Measurements from ENCODE around the gene MACROD2.
"Not testable (repeated sequence)": the region's sequence is repeated elsewhere in the genome, so short reads cannot be mapped to it uniquely, and the experiment has no call there.

MACROD2 gene

DNA sequence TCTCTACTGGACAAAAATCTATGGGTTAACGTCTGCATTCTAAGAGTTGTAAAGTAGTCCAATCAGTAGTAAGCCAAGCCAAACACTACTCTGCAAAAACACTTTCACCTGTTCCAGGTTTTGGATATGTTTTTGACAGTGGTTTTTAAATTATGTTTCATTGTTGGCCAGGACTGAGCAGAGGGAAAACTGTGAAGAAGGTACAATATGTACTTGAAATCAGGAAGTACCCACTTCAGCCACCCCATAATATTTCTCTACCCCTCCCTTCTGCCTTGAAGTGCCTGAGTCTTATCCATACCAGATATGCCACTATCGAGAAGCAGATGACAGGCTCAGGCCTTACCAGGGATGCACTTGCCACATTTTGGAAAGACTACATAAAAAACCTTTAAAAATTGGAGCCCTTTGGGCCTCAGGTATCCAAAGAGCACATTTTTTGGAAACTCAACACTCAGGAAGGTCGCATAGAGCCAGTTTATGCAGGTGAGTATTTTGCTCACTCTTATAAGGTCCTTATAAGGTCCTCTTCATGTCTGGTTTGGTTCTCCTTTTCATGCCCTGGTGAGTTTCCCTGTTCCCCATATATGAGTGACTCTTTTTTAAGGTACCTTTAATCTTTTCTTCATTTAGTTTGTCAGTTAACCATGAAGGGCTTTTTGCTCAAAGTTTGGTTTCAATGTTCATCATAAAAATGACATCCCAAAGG, 1201.4 kb downstream of the MACROD2 start:
- in situ Hi-C loops (cut with HindIII; ENCODE audit: low sequenced_read_pairs): no loop called here
- no peak for DNase-seq (ENCODE audit: low read depth)
- no peak overlapping the region for H3K4me3 ChIP-seq (ENCODE audit: low read depth, low read length)
- no peak for TF ChIP-seq CTCF (IDR thresholded peaks at IDR 0.05; ENCODE audit: low read depth, low read length, missing control alignments)

DNA sequence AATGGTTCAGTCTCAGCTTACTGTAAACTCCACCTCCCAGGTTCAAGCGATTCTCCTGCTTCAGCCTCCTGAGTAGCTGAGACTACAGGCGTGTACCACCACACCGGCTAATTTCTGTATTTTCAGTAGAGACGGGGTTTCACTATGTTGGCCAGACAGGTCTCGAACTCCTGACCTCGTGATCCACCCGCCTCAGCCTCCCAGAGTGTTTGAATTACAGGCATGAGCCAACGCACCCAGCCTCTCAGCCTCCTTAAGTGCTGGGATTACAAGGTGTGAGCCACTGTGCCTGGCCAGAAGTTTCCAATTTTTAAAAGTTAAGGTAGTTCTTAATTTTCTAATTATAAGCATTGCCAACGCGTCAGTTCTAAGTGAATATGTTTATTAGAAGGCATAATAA, 1202.7 kb downstream of the MACROD2 start:
- H3K4me3 ChIP-seq (ENCODE audit: low read depth, low read length); in situ Hi-C loops (cut with HindIII; ENCODE audit: low sequenced_read_pairs); DNase-seq (ENCODE audit: low read depth): not testable (repeated sequence)

DNA sequence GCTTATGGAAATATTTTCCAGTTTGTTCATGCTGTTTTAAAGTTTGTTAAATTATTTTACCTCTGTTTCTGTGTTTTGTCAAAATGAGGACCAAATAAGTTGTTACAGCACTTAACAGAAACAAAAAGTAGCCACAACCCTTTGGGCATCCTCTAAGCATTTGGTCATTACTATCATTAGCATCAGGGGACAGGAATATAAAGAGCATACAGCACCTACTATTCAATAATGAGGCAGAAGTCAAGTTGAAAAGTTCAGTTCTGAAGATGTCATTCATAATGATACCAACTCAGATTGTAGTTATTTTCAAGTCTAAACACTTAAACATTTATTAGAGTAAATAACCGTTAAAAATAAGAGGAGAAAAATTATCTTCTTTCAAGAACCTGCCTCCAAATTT, 1204.4 kb downstream of the MACROD2 start:
- no peak for TF ChIP-seq CTCF (IDR thresholded peaks at IDR 0.05; ENCODE audit: low read depth, low read length, missing control alignments)
- no peak overlapping the region for H3K4me3 ChIP-seq (ENCODE audit: low read depth, low read length)
- no peak for DNase-seq (ENCODE audit: low read depth)
- in situ Hi-C loops (cut with HindIII; ENCODE audit: low sequenced_read_pairs): no loop called here

- DNase-seq (ENCODE audit: low read depth): no peak
- H3K4me3 ChIP-seq (ENCODE audit: low read depth, low read length): no peak overlapping the region
- no peak for TF ChIP-seq CTCF (IDR thresholded peaks at IDR 0.05; ENCODE audit: low read depth, low read length, missing control alignments)
- in situ Hi-C loops (cut with HindIII; ENCODE audit: low sequenced_read_pairs): no loop called here
Measured at GRCh38 chr20:15200147-15200565, 1204.8 kb downstream of the MACROD2 start.

DNA sequence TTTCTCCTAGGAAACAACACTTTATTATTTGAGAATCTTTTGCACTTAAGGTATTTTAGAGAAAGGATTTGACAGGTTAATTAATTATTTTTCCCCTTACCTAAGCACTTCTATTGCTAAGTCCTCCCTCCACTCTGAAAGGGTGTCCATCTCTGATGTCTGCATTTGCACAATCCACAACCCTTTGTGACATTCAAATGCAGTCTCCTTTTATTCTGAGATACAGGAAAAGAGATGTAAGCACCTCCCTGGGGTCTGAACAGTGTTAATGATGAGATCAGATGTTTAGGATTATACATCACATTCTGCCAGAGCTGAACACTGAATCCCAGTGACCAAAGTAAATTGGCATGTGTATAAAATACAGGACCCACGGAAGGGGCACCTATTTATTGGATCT, 1206.3 kb downstream of the MACROD2 start:
- no peak overlapping the region for H3K4me3 ChIP-seq (ENCODE audit: low read depth, low read length)
- TF ChIP-seq CTCF (IDR thresholded peaks at IDR 0.05; ENCODE audit: low read depth, low read length, missing control alignments): no peak
- no peak for DNase-seq (ENCODE audit: low read depth)
- in situ Hi-C loops (cut with HindIII; ENCODE audit: low sequenced_read_pairs): no loop called here

DNA sequence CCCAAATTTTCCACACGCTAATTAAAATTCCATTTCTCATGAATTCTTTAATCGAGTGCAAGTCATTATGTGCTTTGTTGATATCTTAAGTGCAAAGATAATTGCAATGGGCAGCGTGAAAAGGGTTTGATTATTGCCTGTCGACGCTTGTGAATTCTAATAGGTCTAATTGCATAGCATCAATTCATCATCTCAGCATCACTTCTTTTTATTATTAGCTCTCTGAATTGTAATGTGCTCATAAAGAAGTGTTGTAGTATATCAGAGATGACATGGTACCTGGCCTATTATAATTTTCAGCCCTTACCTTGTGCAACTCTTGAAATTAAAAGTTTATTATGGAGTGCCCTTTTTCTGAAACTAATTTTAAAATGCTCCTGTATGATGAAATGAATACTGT, 1208.9 kb downstream of the MACROD2 start:
- in situ Hi-C loops (cut with HindIII; ENCODE audit: low sequenced_read_pairs): no loop called here
- H3K4me3 ChIP-seq (ENCODE audit: low read depth, low read length): no peak overlapping the region
- DNase-seq (ENCODE audit: low read depth): no peak
- TF ChIP-seq CTCF (IDR thresholded peaks at IDR 0.05; ENCODE audit: low read depth, low read length, missing control alignments): no peak

GRCh38 chr20:15205028-15205427, 1209.7 kb downstream of the MACROD2 start:
- no peak for DNase-seq (ENCODE audit: low read depth)
- H3K4me3 ChIP-seq (ENCODE audit: low read depth, low read length): no peak overlapping the region
- in situ Hi-C loops (cut with HindIII; ENCODE audit: low sequenced_read_pairs): no loop called here
- no peak for TF ChIP-seq CTCF (IDR thresholded peaks at IDR 0.05; ENCODE audit: low read depth, low read length, missing control alignments)

Data from astrocyte of the cerebellum (primary cell).